Loucy (cell line): Measurements from ENCODE around the gene RAI14.
"Not testable (repeated sequence)": the region's sequence is repeated elsewhere in the genome, so short reads cannot be mapped to it uniquely, and the experiment has no call there.

Experiments used
- H2AFZ ChIP-seq: fragments of 200-600 bp; sonication (generic); 2 replicates; pipeline ENCODE4 v1.6.0; 2016; ENCODE audit warnings: antibody characterized with exemption, mild to moderate bottlenecking, low read length, moderate library complexity
- H3F3A ChIP-seq: fragments of 200-600 bp; 2 replicates; pipeline ENCODE4 v1.6.0; 2016; ENCODE audit warnings: antibody characterized with exemption, low read depth, mild to moderate bottlenecking
- H3K27me3 ChIP-seq: fragments of 200-600 bp; sonication (generic); 2 replicates; pipeline ENCODE4 v1.6.1; 2014; ENCODE audit warnings: low read length, mild to moderate bottlenecking; ENCODE audit not compliant: insufficient read depth, poor library complexity, severe bottlenecking
- H3K36me3 ChIP-seq: fragments of 200-600 bp; sonication (generic); 2 replicates; pipeline ENCODE4 v1.6.1; 2016; ENCODE audit warnings: low read length; ENCODE audit not compliant: insufficient read depth
- H3K4me1 ChIP-seq: fragments of 200-600 bp; sonication (generic); 2 replicates; pipeline ENCODE4 v1.5.1; 2014; ENCODE audit warnings: low read length, mild to moderate bottlenecking; ENCODE audit not compliant: insufficient read depth, poor library complexity, severe bottlenecking
- H3K4me2 ChIP-seq: fragments of 200-600 bp; sonication (generic); 2 replicates; pipeline ENCODE4 v1.6.0; 2014; ENCODE audit warnings: antibody characterized with exemption, low read length, low read depth, mild to moderate bottlenecking; ENCODE audit not compliant: poor library complexity, severe bottlenecking
- H3K4me3 ChIP-seq: fragments of 200-600 bp; sonication (generic); 2 replicates; pipeline ENCODE4 v1.5.1; 2014; ENCODE audit warnings: low read length, mild to moderate bottlenecking, mixed read lengths; ENCODE audit not compliant: poor library complexity, severe bottlenecking
- H3K79me2 ChIP-seq: fragments of 200-600 bp; sonication (generic); 2 replicates; pipeline ENCODE4 v1.6.1; 2014; ENCODE audit warnings: low read length; ENCODE audit not compliant: insufficient read depth
- H3K9ac ChIP-seq: fragments of 200-600 bp; sonication (generic); 2 replicates; pipeline ENCODE4 v1.6.0; 2014; ENCODE audit warnings: mild to moderate bottlenecking, low read depth, low read length, moderate library complexity; ENCODE audit not compliant: poor library complexity, severe bottlenecking
- H3K9me2 ChIP-seq: fragments of 200-600 bp; sonication (generic); replicated peaks from 2 replicates; pipeline ENCODE4 v1.6.1; 2016; ENCODE audit warnings: low read depth, low read length, mixed read lengths
- H3K9me3 ChIP-seq: fragments of 200-600 bp; sonication (generic); 2 replicates; pipeline ENCODE4 v1.6.1; 2014; ENCODE audit warnings: mild to moderate bottlenecking, antibody characterized with exemption, low read length, low read depth; ENCODE audit not compliant: insufficient read depth
- H4K20me1 ChIP-seq: fragments of 200-600 bp; sonication (generic); 2 replicates; pipeline ENCODE4 v1.6.0; 2014; ENCODE audit warnings: antibody characterized with exemption, low read length, mild to moderate bottlenecking; ENCODE audit not compliant: insufficient read depth, poor library complexity, severe bottlenecking
- EZH2phosphoT487 ChIP-seq: fragments of 200-600 bp; IDR thresholded peaks from 2 replicates; pipeline ENCODE4 v1.6.1; 2018; ENCODE audit warnings: antibody characterized with exemption, mild to moderate bottlenecking, moderate library complexity, borderline replicate concordance
- TF ChIP-seq, protein P1 (sequence below): fragments of 200-600 bp; sonication (generic); conservative IDR thresholded peaks from 2 replicates; pipeline ENCODE4 v1.5.1; 2014; ENCODE audit warnings: mild to moderate bottlenecking, antibody characterized with exemption, low read length

The RAI14 gene

DNA sequence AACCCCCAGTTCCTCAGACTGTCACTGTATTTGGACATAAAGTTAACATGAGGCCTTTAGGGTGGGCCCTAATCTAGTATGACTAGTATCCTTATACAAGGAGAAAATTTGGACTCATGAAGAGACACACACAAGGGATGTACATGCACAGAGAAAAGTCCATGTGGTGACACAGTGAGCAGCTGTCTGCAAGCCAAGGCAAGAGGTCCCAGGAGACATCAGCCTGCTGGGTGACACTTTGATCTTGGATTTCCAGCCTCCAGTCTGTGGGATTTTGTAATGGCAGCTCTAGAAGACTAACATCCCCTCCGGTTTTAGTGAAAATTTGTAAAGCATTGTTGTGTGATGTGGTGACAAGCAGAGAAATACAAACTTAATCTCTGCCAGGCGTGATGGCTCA lies 66.1 kb downstream of the RAI14 start:
- TF ChIP-seq, protein P1, sequence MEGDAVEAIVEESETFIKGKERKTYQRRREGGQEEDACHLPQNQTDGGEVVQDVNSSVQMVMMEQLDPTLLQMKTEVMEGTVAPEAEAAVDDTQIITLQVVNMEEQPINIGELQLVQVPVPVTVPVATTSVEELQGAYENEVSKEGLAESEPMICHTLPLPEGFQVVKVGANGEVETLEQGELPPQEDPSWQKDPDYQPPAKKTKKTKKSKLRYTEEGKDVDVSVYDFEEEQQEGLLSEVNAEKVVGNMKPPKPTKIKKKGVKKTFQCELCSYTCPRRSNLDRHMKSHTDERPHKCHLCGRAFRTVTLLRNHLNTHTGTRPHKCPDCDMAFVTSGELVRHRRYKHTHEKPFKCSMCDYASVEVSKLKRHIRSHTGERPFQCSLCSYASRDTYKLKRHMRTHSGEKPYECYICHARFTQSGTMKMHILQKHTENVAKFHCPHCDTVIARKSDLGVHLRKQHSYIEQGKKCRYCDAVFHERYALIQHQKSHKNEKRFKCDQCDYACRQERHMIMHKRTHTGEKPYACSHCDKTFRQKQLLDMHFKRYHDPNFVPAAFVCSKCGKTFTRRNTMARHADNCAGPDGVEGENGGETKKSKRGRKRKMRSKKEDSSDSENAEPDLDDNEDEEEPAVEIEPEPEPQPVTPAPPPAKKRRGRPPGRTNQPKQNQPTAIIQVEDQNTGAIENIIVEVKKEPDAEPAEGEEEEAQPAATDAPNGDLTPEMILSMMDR, result no peak
- TF ChIP-seq EZH2phosphoT487, result no peak
- no peaks in the 10 kb centered on the region for H3F3A ChIP-seq
- no peaks in the 10 kb centered on the region for H3K27me3 ChIP-seq
- H3K4me2 ChIP-seq, result no peak overlapping the region
- no peak overlapping the region for H3K9ac ChIP-seq
- no peaks in the 10 kb centered on the region for H3K79me2 ChIP-seq
- H3K9me2 ChIP-seq, result no peaks in the 10 kb centered on the region
- H3K4me3 ChIP-seq, result no peak overlapping the region
- H3K36me3 ChIP-seq, result no peaks in the 10 kb centered on the region
- no peak overlapping the region for H2AFZ ChIP-seq
- H3K9me3 ChIP-seq, result no peaks in the 10 kb centered on the region; the same call in 1 of the 2 replicates
- H4K20me1 ChIP-seq, result no peaks in the 10 kb centered on the region
- peaks cover 20% of the 10 kb centered on the region for H3K4me1 ChIP-seq

DNA sequence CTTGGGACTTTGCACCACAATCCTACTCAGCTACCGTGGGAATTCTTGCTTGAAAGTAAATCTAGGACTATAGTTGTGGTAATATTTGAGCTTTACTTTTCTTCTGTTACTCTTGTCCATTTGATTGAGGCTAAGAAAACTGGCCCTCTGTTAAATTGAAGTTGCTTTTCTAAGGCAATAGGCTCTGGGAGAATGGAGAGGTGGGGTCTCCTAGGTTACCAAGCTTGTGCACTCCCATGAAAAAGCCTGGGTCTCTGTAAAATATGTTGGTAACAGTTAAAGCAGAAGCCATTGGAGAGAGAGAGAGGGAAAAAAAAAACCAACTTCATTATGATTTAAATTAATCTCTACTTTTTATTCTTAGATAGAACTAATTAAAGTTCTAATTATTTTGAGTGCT lies 68.6 kb downstream of the RAI14 start:
- peaks cover 5% of the 10 kb centered on the region for H3K4me1 ChIP-seq
- no peaks in the 10 kb centered on the region for H4K20me1 ChIP-seq
- no peaks in the 10 kb centered on the region for H3K79me2 ChIP-seq
- no peak for TF ChIP-seq EZH2phosphoT487
- TF ChIP-seq, protein P1, result no peak
- no peak overlapping the region for H3K4me2 ChIP-seq
- H3K36me3 ChIP-seq, result no peaks in the 10 kb centered on the region
- H2AFZ ChIP-seq, result no peak overlapping the region
- no peak overlapping the region for H3K9ac ChIP-seq
- H3K4me3 ChIP-seq, result no peak overlapping the region
- no peaks in the 10 kb centered on the region for H3K27me3 ChIP-seq
- no peaks in the 10 kb centered on the region; the same call in 1 of the 2 replicates for H3K9me3 ChIP-seq
- H3F3A ChIP-seq, result no peaks in the 10 kb centered on the region
- H3K9me2 ChIP-seq, result no peaks in the 10 kb centered on the region

DNA sequence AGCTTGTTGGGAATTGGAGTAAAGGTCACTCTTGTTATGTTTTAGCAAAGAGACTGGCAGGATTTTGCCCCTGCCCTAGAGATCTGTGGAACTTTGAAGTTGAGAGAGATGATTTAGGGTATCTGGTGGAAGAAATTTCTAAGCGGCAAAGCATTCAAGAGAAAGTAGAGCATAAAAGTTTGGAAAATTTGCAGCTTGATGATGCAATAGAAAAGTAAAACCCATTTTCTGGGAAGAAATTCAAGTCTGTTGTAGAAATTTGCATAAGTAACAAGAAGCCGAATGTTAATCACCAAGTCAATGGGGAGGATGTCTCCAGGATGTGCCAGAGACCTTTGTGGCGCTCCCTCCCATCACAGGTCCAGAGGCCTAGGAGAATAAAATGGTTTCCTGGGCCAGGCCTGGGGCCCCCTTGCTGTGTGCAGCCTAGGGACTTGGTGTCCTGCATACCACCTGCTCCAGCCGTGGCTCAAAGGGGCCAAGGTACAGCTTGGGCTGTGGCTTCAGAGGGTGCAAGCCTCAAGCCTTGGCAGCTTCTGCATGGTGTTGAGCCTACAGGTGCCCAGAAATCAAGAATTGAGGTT lies 71.1 kb downstream of the RAI14 start:
- H4K20me1 ChIP-seq, H3K36me3 ChIP-seq, H3K27me3 ChIP-seq, H3K9ac ChIP-seq, H3K79me2 ChIP-seq, H3K9me2 ChIP-seq, H3K4me3 ChIP-seq, H3K9me3 ChIP-seq, H3K4me1 ChIP-seq, H3F3A ChIP-seq, H3K4me2 ChIP-seq, H2AFZ ChIP-seq: not testable (repeated sequence)

DNA sequence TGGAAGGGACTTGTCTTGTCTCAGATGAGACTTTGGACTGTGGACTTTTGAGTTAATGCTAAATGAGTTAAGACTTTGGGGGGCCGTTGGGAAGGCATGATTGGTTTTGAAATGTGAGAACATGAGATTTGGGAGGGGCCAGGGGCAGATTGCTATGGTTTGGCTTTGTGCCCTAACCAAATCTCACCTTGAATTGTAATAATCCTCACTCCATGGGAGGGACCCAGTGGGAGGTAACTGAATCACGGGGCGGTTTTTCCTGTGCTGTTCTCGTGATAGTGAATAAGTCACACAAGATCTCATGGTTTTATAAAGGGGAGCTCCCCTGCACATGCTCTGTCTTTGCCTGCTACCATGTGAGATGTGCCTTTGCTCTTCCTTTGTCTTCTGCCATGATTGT lies 72.1 kb downstream of the RAI14 start:
- Histone ChIP-seq H3K9me3 (no peaks in the 10 kb centered on the region; the same call in 1 of the 2 replicates), H2AFZ (no peak overlapping the region), H3K9me2 (no peaks in the 10 kb centered on the region), H4K20me1 (no peaks in the 10 kb centered on the region), H3K4me2 (no peak overlapping the region), H3K27me3 (no peaks in the 10 kb centered on the region), H3K4me1 (peaks cover 6% of the 10 kb centered on the region), H3F3A (no peaks in the 10 kb centered on the region), H3K79me2 (no peaks in the 10 kb centered on the region), H3K9ac (no peak overlapping the region), H3K36me3 (no peaks in the 10 kb centered on the region), H3K4me3 (no peak overlapping the region)
- TF ChIP-seq, protein P1, result no peak
- TF ChIP-seq EZH2phosphoT487, result no peak
